HG03103 (cell line): ENCODE results near the gene ZNF746.

Experiments
- ATAC-seq: cut with Tn5 transposase; IDR thresholded peaks from one replicate; pipeline ENCODE4 v1.9.1; 2021; ENCODE audit warnings: low read depth; ENCODE audit not compliant: unreplicated experiment

ZNF746 gene

DNA sequence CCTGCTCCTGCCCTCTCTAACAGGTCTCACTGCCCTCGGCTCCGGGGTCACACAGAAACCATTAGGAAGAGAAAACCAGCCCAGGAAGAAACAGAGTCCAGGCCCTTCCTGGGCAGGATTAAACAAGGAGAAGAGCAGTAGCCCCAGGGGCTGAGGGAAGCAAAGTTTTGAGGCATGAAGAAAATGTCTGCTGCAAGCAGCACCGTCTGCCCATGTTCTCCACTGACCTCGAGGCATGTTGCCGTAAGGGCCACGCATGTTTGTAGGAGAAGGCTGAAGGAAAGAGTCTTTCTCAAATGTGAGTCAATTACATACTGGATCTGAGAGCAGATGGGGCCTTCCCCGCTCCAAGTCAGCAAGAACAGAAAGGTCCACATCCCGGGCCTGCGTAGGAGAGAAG, 4.2 kb downstream of the ZNF746 start:
- ATAC-seq = no peak

DNA sequence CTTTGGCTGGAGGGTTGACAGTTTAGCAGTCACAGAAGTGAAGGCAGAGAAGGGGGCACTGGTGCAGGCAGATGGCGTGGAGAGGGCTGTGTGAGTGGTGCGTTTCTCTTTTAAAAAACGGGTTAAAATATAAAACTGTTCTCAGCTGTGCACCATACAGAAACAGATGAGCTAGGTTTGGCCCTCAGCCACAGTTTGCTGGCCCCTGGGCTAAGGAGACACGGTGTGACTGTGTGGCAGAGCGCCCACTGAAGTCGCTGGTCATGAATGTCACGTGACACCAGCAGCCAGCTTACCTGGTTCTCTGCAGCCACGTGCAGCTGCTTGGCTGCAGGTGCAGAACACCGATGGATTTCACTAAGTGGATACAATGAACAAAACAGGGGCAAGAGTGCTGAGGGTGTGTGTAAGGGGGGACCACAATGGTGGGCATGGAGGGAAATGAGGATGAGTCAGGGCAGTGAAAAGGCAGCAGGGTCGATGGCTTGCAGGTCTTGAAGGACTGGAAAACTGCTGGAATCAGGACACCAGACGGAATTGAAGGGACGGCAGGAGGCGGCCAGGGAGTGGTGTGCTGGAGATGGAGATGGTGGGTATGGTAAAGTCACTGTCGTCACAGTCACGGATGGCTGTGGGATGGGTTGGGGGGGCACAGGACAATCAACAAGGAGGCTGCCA, 7.4 kb downstream of the ZNF746 start:
- ATAC-seq = no peak

DNA sequence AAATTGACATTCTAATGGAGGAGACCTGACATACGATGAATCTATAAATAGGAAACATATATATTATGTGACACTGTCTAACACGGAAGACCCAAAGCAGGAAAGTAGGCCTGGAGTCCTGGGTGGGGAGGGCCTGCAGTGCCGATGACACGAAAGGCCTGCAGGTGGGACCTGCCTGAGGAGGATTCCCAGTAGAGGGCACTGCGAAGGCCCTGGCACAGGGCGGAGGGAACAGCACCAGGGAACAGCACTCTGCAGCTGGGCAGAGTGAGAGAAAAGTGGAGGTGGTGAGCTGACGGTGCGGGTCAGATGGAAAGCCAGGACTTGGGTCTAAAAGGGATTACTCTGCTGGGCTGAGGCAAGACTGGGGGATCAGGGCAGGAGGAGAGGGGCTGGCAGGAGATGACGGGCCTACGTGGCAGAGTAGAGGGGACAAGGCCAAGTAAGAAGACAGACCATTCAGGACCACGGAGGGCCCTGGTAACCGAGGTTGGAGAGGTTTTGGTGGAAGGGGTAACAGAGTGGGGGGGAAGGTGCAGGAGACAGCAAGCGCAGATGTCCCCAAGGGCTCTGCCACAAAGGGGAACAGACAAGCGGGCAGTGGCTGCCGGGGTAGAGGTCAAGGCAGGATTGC, 8.1 kb downstream of the ZNF746 start:
- ATAC-seq = no peak

DNA sequence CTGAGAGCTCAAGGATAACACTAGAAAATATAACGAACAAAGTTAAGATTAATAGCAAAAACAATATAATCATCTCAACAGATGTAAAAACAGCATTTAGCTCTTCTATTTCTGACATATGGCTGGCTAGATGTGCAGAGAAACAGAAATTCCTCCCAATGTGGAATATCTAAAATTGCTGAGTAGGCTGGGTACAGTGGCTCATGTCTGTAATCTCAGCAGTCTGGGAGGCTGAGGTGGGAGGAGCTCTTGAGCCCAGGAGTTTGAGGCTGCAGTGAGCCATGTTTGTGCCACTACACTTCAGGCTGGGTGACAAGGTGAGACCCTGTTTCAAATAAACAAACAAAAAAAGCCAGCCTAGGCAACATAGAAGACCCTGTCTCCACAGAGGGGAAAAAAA, 18.0 kb downstream of the ZNF746 start:
- ATAC-seq = no peak

DNA sequence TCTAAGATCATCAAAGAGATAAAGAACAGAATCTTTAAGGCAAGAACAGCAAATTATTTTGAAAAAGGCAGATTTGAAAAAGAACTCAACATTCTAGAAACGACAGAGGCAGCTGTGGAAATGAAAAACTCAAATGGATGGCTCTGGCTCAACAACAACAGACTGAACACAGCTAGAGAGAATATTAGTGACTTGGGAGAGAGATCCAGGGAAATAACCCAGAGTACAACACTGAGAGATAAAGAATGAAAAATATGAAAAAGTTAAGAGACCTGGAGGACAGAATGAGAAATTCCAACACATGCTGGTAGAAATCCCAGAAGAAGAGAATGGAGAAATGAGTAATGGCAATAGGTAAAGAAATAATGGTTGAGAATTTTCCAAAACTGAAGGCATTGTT, 18.9 kb downstream of the ZNF746 start:
- no peak for ATAC-seq

DNA sequence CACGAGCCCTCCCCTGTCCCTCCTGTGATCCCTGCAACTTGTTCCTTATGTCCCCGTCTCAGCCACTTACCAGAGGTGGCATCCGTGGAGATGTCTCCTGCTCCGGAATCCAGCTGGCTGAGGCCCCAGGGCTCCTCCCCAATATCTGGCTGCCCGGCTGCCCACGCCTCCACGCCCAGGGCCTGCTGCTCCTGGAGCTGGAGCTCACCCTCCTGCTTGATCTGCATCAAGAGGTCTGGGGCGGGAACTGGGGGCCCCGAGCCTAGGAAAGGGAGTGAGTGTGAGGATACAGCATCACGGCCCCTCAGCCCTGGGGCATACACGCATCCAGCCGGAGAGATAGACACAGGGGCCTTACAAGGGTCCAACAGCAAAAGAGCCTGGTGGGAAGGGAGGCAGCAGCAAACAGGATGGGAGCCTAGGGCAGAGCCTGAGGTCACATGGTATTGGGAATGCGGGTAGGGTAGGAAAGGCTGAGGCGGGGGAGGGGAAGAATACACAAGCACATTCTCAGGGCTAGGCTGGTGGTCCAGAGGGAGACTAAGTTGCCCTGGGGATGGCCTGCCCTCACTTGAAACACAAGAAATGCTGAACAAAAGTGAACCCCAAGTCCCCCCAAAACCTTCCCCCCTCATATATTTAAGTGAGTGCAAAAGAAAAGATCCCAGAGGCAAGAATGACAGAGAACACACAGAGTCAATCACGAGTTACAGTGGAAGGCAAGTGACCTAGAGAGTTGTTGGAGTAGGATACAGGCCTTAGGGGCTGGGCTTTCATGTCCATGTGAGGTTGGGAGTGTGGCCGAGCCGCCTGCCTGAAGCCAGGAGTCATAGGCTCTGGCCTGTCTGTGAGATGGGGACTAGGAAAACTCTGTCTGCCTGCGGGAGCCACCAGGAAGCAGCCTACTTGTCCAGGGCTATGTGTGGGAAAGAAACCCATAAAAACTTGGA, 19.8 kb downstream of the ZNF746 start:
- ATAC-seq = no peak

DNA sequence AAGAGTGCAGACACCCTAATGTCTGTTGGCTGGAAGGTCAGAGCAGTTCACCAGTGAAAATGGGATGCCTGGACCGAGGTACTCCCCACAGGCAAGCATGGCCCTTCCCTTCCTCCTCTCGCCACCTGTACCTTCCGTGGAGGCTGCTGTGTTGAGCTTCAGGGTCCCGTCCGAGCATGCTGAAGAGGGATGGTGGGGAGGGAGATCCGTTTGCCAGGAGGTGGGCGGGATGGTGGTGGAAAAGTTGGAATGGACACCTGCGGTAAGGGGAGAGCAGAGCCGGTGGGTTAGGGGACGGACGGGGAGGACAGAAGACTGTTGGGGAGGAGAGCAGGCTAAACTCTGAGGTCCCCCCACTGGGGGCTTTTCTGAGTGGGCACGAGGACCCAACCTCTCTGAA, 20.8 kb downstream of the ZNF746 start:
- no peak for ATAC-seq

DNA sequence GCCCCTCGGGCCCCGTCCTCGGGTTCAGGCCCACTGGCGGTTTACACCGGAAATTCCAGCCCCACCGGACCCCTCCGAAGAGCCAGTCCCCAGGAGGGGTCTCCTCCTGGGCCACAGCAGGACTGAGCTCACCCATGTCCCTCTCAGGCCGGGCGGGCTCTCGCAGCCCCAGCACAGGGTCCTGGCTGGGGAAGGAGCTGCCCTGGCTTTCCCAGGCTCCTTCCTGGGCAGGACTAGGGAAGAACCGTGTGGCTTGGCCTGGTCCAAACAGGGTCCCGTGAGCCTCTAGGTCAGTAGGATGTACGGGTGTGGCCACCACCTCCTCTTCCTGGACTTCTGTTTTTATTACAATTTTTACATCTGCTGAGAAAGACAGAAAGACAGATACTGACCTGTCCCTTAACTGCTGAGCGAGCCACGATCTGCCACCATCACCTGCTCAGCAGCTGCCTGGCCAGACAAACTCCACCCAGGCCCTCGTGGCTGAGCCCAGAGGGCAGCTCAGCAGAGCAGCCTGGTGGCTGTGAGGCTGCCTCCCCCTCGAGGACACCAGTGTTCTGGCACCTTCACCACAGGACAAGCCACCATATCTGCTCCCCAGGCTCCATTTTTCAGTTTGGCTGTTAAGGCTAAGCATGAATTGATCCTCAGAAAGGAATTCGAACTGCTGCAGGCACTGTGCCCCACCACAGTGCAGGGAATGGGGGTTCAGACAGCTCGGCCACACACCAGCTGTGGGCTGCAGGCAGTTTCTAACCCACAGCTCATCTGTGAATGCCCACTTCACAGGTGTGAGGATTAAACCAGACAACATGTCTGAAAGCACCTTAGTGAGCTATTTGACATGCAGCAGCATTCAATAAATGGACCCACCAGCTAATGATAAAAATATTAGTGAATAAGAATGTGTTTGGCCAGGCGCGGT, 22.2 kb downstream of the ZNF746 start:
- no peak for ATAC-seq

DNA sequence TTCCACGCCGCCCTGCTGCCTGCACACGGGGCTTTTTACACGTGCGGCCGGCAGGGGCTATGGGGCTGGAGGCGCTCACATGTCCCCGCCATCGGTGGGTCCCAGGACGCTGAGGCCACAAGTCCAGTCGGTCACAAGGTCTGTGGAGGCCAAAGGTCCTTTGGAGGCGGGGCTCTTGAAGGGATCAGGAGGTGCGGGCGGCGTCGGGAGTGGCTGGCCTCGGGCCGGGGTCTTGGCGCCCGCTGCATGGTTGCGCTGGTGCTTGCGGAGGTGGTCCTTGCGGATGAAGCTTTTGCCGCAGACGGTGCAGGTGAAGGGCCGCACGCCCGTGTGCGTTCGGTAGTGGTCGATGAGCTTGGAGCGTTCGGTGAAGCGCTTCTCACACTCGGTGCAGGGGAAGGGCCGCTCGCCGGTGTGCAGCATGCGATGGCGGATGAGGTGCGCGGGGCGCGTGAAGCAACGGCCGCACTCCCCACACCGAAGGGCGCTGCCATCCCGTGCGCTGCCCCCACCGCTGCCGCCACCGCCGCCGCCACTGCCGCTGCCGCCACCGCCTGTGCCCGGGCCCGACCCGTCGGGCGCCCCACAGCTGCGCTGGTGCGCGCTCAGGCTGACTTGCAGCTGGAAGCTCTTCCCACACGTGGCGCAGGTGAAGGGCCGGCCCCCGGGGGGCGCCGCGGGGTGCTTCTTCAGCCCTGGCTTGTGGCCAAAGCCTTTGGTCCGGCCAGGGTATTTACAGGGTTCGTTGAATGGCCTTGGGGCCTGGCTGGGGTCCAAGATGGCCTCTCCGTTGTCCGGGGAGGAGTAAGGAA, 23.1 kb downstream of the ZNF746 start:
- ATAC-seq = no peak

DNA sequence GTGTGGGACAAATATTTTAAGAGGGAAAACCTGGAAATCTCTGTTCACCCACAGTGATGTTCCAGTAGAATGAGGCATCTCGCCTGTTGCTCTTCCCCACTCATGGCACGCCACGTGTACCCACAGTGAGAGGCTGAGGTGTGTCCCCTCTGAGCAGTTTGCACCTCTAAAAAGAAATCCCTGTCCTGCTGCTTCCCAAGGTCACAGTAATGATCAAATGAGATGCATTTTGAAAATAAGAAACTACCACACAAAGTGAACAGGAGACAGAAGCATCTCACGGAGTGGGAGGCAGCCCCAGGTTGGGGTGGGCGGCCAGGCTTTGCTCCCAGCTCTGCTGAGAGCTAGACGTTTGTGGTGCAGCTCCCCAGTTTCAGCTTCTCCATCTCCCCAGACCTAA, 24.4 kb downstream of the ZNF746 start:
- ATAC-seq = no peak

DNA sequence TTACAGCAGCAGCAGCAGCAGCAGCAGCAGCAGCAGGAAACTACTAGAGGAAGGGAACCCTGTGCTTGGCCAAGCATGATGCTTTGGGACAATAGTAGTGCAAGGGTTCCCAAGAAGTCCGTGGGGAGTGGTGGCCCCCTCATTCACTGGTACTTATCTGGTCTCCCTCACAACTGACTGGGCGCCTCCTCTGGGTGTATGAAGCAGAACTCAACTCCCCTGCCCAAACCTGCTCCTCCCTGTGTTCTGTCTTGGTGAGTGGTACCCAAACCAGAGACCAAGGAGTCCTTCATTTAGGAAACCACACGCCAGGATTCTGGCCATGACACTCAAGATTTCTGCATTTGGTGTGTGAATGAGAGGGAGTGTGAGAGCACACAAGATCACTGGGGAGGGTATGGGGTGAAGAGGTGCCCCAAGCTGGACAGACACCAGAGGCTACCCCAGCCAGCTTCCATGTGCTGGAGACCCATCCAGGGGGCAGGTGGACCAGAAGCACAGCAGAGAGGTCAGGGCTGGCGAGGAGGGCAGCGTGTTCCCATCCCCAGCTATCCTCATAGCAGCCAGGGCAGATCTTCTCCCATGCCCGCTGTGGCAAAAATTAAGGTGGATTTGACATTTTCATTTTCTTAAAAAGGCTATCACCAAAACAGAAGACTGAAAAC, 26.2 kb downstream of the ZNF746 start:
- ATAC-seq = no peak

DNA sequence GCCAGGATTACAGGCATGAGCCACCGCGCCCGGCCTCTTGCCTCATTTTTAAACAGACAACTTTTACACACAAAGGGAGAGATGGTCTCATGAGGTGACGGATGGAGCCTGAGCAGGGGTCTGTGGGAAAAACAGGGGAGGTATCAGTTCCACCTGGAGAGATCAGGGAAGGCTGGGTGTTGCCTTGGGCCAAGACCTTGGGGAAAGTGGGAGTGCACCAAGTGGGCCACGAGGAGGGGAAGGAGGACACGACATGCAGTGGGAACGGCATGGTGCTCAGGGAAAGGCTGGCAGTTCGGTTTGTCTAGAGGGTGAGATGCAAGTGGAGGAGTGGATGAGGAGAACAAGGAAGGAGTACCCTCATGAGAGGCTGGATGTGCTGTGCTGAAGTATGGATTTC, 27.8 kb downstream of the ZNF746 start:
- no peak for ATAC-seq

DNA sequence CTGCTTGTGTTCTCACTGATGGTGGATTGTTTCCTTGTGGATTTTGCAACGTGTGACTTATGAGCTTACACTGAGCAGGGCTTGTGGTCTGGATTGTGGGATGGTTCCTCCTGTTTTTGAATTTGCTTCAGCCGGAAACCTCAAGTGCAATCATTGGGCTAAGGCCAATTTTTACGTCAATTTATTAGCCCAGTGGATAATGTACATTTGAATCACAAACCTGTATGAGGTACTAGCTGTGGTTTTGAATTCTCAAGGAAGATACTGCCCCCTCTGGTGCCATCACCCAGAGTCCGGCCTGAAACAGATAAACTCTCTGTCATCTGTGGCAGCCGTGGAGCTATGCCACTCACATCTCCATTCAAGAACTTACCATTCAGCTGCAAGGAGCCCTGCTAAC, 29.4 kb downstream of the ZNF746 start:
- ATAC-seq = no peak

DNA sequence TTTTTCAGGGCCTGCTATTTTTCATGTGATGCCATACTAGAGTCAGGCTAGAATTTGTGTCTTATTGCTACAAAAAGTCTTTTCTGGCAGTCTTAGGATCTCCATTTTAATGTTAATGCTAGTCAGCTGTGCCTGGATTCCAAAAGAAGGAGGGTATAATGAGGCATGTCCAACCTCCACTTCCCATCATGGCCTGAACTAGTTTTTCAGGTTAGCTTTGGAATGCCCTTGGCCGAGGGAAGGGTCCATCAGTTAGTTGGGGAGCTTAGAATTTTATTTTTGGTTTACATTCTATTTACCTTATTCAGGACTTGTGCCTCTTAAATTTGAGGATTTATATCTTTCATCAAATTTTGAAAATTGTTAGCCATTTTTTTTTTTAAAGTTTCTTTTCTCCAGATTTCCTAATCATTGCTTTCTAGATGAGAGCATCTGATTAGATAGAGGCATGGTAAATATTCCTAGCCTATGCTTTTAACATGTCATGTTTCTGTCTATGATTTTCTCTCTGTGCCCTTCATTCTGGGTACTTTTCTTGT, 30.2 kb downstream of the ZNF746 start:
- no peak for ATAC-seq

DNA sequence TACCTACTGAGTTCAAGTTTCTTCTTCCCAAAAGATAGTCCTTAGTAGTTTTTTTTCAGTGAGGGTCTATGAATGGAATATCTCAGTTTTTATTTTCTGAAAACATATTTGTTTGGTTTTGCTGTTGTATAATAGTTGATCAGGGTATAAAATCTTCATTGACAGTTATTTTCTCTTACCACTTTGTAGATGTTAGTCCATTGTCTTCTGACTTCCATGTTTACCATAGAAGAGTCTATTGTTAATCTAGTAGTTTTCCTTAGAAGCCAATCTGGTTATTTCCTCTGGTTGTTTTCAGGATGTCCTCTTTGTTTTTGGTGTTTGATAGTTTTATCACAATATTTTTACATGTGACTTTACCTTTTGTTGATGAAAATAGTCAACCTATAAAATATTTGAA, 31.2 kb downstream of the ZNF746 start:
- no peak for ATAC-seq

DNA sequence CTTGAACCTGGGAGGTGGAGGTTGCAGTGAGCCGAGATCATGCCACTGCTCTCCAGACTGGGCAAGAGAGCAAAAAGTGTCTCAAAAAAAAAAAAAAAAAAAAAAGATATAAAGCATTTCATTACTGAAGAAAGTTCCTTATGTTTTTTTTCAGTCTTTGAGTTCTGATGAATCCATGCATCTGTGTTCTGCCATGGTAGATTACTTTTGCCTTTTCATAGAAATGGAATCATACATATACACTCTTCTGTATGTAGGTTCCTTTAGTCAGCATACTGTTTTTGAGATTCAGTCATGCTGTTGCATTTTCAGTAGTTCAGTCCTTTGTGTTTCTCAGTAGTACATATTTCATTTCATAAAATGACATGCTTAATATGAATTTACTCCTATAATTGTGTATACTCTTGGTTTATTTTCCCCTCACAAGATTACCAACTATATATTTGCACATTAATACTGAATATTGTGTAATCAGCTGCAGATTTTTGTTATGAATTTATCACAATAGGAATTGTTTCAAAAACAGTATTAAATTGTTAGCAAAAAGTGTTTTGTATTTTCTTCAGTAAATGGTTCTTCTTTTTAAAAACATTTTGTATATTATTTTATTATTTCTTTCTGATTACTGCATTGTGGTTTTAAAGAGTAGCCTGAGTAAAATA, 34.0 kb downstream of the ZNF746 start:
- ATAC-seq = no peak

DNA sequence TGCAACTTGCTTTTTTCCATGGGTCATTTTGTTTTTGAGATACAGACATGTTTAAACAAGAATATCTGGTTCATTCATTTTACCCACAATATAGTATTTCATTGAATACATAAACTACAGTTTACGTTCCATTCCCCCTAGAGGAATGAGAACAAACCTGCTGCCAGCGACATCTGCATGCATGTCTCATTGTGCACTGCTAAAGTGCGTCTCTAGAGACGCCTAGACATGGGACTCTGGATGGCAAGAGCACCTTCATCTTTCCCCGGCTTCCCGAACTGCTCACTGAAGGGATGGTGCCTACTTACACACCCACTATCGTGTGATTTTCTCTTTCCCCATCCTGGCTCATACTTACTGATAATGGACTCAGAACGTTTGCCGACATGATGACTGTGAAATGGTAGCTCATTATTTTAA, 35.5 kb downstream of the ZNF746 start:
- ATAC-seq = no peak
